HG02970 (cell line): Measurements from ENCODE around the gene AAK1.
A peak's percentile ranks its signal among the peaks of the same experiment; 100 is the strongest.
"Not testable (repeated sequence)": the region's sequence is repeated elsewhere in the genome, so short reads cannot be mapped to it uniquely, and the experiment has no call there.

Experiments
- ATAC-seq: cut with Tn5 transposase; IDR thresholded peaks from one replicate; pipeline ENCODE4 v1.9.1; 2021; ENCODE audit warnings: mild to moderate bottlenecking, moderate library complexity, moderate number of reproducible peaks; ENCODE audit not compliant: unreplicated experiment, low FRiP score

The AAK1 gene

GRCh38 chr2:69643602-69644505, at the start of gene AAK1:
Gene AAK1, minus strand, starts transcription at chr2:69643739. Its CDS starts 699 bp downstream, at chr2:69643040.
- peak; percentile 41 for ATAC-seq

GRCh38 chr2:69692424-69692823, 48.9 kb upstream of the AAK1 start:
- ATAC-seq, result no peak

GRCh38 chr2:69689969-69690368, 46.4 kb upstream of the AAK1 start:
- no peak for ATAC-seq

- ATAC-seq, result no peak
Measured at GRCh38 chr2:69689466-69689865, 45.9 kb upstream of the AAK1 start.

- no peak for ATAC-seq
Measured at GRCh38 chr2:69687971-69688611, 44.6 kb upstream of the AAK1 start.

GRCh38 chr2:69686813-69687212, 43.3 kb upstream of the AAK1 start:
- no peak for ATAC-seq

- ATAC-seq, result no peak
Measured at GRCh38 chr2:69685321-69686048, 41.9 kb upstream of the AAK1 start.

- no peak for ATAC-seq
Measured at GRCh38 chr2:69683170-69683971, 39.8 kb upstream of the AAK1 start.

GRCh38 chr2:69682525-69682924, 39.0 kb upstream of the AAK1 start:
- no peak for ATAC-seq

GRCh38 chr2:69680001-69680675, 36.6 kb upstream of the AAK1 start:
- ATAC-seq, result no peak

GRCh38 chr2:69677914-69678313, 34.4 kb upstream of the AAK1 start:
- ATAC-seq, result no peak

GRCh38 chr2:69676146-69676545, 32.6 kb upstream of the AAK1 start:
- ATAC-seq, result no peak

GRCh38 chr2:69674316-69674670, 30.8 kb upstream of the AAK1 start:
- no peak for ATAC-seq

GRCh38 chr2:69673098-69673497, 29.6 kb upstream of the AAK1 start:
- ATAC-seq, result not testable (repeated sequence)

GRCh38 chr2:69669666-69670065, 26.1 kb upstream of the AAK1 start:
- ATAC-seq, result no peak

- ATAC-seq, result no peak
Measured at GRCh38 chr2:69668598-69668997, 25.1 kb upstream of the AAK1 start.

- ATAC-seq, result no peak
Measured at GRCh38 chr2:69667805-69668382, 24.4 kb upstream of the AAK1 start.

GRCh38 chr2:69665152-69665551, 21.6 kb upstream of the AAK1 start:
- no peak for ATAC-seq

- ATAC-seq, result no peak
Measured at GRCh38 chr2:69663860-69664259, 20.3 kb upstream of the AAK1 start.
